Measurements from ENCODE around the gene CTNNAL1. TPM values are rescaled to one million over a fixed set of nuclear protein-coding genes. Genes with fewer than 3 reads are reported as not detected.

Gene CTNNAL1
- total RNA-seq, 1 donor from 2014 or later, result 25.9 TPM

- no peaks in the 10 kb centered on the region for H3K27me3 Mint-ChIP-seq (ENCODE audit: low read depth)
- TF ChIP-seq CTCF (IDR thresholded peaks at IDR 0.05), result no peak
- peaks cover 13% of the 10 kb centered on the region for H3K4me1 Mint-ChIP-seq (ENCODE audit: low read depth)
- H3K4me3 Mint-ChIP-seq (ENCODE audit: unreplicated experiment), result no peak overlapping the region
- H3K27ac Mint-ChIP-seq (ENCODE audit: unreplicated experiment), result no peak overlapping the region
- H3K36me3 Mint-ChIP-seq (ENCODE audit: low read depth), result peaks cover 7% of the 10 kb centered on the region
- peaks cover 24% of the 10 kb centered on the region for H3K9me3 Mint-ChIP-seq (ENCODE audit: low read depth)
- no peak for DNase-seq (ENCODE audit: low spot score)
Observed at GRCh38 chr9:109003116-109003515, 10.2 kb downstream of the CTNNAL1 start.

- peaks cover 24% of the 10 kb centered on the region for H3K9me3 Mint-ChIP-seq (ENCODE audit: low read depth)
- no peak overlapping the region for H3K4me3 Mint-ChIP-seq (ENCODE audit: unreplicated experiment)
- no peak for DNase-seq (ENCODE audit: low spot score)
- H3K27ac Mint-ChIP-seq (ENCODE audit: unreplicated experiment), result no peak overlapping the region
- TF ChIP-seq CTCF (IDR thresholded peaks at IDR 0.05), result no peak
- peaks cover 6% of the 10 kb centered on the region for H3K4me1 Mint-ChIP-seq (ENCODE audit: low read depth)
- H3K36me3 Mint-ChIP-seq (ENCODE audit: low read depth), result peaks cover 9% of the 10 kb centered on the region
- H3K27me3 Mint-ChIP-seq (ENCODE audit: low read depth), result no peaks in the 10 kb centered on the region
Observed at GRCh38 chr9:109002141-109002540, 11.2 kb downstream of the CTNNAL1 start.

GRCh38 chr9:109001275-109001676 is 12.0 kb downstream of the CTNNAL1 start:
- H3K4me3 Mint-ChIP-seq (ENCODE audit: unreplicated experiment), result no peak overlapping the region
- no peak for DNase-seq (ENCODE audit: low spot score)
- peak overlapping the region; percentile 39 for H3K27ac Mint-ChIP-seq (ENCODE audit: unreplicated experiment)
- peaks cover 9% of the 10 kb centered on the region for H3K36me3 Mint-ChIP-seq (ENCODE audit: low read depth)
- peaks cover 6% of the 10 kb centered on the region for H3K4me1 Mint-ChIP-seq (ENCODE audit: low read depth)
- peaks cover 24% of the 10 kb centered on the region for H3K9me3 Mint-ChIP-seq (ENCODE audit: low read depth)
- no peaks in the 10 kb centered on the region for H3K27me3 Mint-ChIP-seq (ENCODE audit: low read depth)
- no peak for TF ChIP-seq CTCF (IDR thresholded peaks at IDR 0.05)

GRCh38 chr9:108997112-108997511 is 16.2 kb downstream of the CTNNAL1 start:
- no peak overlapping the region for H3K27ac Mint-ChIP-seq (ENCODE audit: unreplicated experiment)
- peaks cover 5% of the 10 kb centered on the region for H3K36me3 Mint-ChIP-seq (ENCODE audit: low read depth)
- H3K27me3 Mint-ChIP-seq (ENCODE audit: low read depth), result no peaks in the 10 kb centered on the region
- H3K4me3 Mint-ChIP-seq (ENCODE audit: unreplicated experiment), result no peak overlapping the region
- TF ChIP-seq CTCF (IDR thresholded peaks at IDR 0.05), result no peak
- peaks cover 6% of the 10 kb centered on the region for H3K4me1 Mint-ChIP-seq (ENCODE audit: low read depth)
- DNase-seq (ENCODE audit: low spot score), result no peak
- H3K9me3 Mint-ChIP-seq (ENCODE audit: low read depth), result peaks cover 6% of the 10 kb centered on the region

GRCh38 chr9:108996643-108997042 is 16.7 kb downstream of the CTNNAL1 start:
- no peak overlapping the region for H3K27ac Mint-ChIP-seq (ENCODE audit: unreplicated experiment)

More at GRCh38 chr9:108996643-108997042, 16.7 kb downstream of the CTNNAL1 start:
- H3K27me3 Mint-ChIP-seq (ENCODE audit: low read depth), result no peaks in the 10 kb centered on the region
- no peak for TF ChIP-seq CTCF (IDR thresholded peaks at IDR 0.05)
- H3K4me1 Mint-ChIP-seq (ENCODE audit: low read depth), result peaks cover 8% of the 10 kb centered on the region
- H3K36me3 Mint-ChIP-seq (ENCODE audit: low read depth), result peaks cover 5% of the 10 kb centered on the region
- no peak for DNase-seq (ENCODE audit: low spot score)
- no peak overlapping the region for H3K4me3 Mint-ChIP-seq (ENCODE audit: unreplicated experiment)
- peaks cover 5% of the 10 kb centered on the region for H3K9me3 Mint-ChIP-seq (ENCODE audit: low read depth)

Data from chondrocyte (in vitro differentiated cells).